Prostate gland (tissue), 2 donors: ENCODE measurements around the gene ECE2. TPM values are rescaled to one million over a fixed set of nuclear protein-coding genes. Genes with fewer than 3 reads are reported as not detected.
A peak's percentile ranks its signal among the peaks of the same experiment; 100 is the strongest.

ENCODE experiments used
- DNase-seq: peaks from one replicate; pipeline ENCODE4 v3.0.0-alpha.2; 2019; ENCODE audit warnings: low spot score
- H3K27ac ChIP-seq, 2 donors: fragments of 200-600 bp; sonication (generic); 2 replicates each; pipeline ENCODE4 v1.5.1; 2017 to 2019
- H3K27me3 ChIP-seq: fragments of 200-600 bp; sonication (generic); replicated peaks from 2 replicates; pipeline ENCODE4 v1.5.1; 2019; ENCODE audit not compliant: insufficient read depth
- H3K36me3 ChIP-seq, 2 donors: fragments of 200-600 bp; sonication (generic); 1 replicate in 1 of 2; 2 replicates in 1 of 2; pipeline versions ENCODE4 v1.5.1 to v1.8.1; 2017 to 2019
- H3K4me1 ChIP-seq: fragments of 200-600 bp; sonication (generic); replicated peaks from 2 replicates; pipeline ENCODE4 v1.5.1; 2019
- H3K4me3 ChIP-seq, 2 donors: fragments of 200-600 bp; sonication (generic); 2 replicates each; pipeline ENCODE4 v1.5.1; 2017 to 2019
- H3K9me3 ChIP-seq: fragments of 200-600 bp; sonication (generic); 2 replicates; pipeline ENCODE4 v1.5.1; 2017
- CTCF ChIP-seq, 4 experiments: fragments of 200-600 bp in 2 of 4; fragments of 450-650 bp in 2 of 4; sonication (generic) in 2 of 4; IDR thresholded peaks; 1 replicate in 3 of 4; 2 replicates in 1 of 4; pipeline ENCODE4 v1.5.1; 2016 to 2019; ENCODE audit warnings: antibody characterized with exemption in 4 of 4, mild to moderate bottlenecking in 2 of 4, moderate library complexity in 2 of 4
- POLR2A ChIP-seq: fragments of 450-650 bp; IDR thresholded peaks from one replicate; pipeline ENCODE4 v1.6.1; 2016; ENCODE audit warnings: antibody characterized with exemption, mild to moderate bottlenecking
- POLR2AphosphoS5 ChIP-seq: sonication (generic); formaldehyde crosslinking; IDR thresholded peaks from one replicate; pipeline ENCODE4 v1.6.1; 2017; ENCODE audit warnings: antibody characterized with exemption
- WGBS: methylation state at CpG from one replicate; pipeline ENCODE4 v1.1.5; 2018; 5-methylcytosine and 5-hydroxymethylcytosine counted together
- intact Hi-C: fragments of 100-400 bp; cut with DNase I; formaldehyde crosslinking; loops from one replicate; pipeline ENCODE4 v1.14.2; 2022
- total RNA-seq, 2 donors: library from RNA; depleted of rRNA; stranded (reverse); fragments of >200 nt; gene quantifications; one replicate each; pipeline ENCODE4 v1.1.0, GENCODE V29; 2016

ECE2 gene
- total RNA-seq, 2 donors from 2014 or later: 0.57 TPM; not detected in 1

DNA sequence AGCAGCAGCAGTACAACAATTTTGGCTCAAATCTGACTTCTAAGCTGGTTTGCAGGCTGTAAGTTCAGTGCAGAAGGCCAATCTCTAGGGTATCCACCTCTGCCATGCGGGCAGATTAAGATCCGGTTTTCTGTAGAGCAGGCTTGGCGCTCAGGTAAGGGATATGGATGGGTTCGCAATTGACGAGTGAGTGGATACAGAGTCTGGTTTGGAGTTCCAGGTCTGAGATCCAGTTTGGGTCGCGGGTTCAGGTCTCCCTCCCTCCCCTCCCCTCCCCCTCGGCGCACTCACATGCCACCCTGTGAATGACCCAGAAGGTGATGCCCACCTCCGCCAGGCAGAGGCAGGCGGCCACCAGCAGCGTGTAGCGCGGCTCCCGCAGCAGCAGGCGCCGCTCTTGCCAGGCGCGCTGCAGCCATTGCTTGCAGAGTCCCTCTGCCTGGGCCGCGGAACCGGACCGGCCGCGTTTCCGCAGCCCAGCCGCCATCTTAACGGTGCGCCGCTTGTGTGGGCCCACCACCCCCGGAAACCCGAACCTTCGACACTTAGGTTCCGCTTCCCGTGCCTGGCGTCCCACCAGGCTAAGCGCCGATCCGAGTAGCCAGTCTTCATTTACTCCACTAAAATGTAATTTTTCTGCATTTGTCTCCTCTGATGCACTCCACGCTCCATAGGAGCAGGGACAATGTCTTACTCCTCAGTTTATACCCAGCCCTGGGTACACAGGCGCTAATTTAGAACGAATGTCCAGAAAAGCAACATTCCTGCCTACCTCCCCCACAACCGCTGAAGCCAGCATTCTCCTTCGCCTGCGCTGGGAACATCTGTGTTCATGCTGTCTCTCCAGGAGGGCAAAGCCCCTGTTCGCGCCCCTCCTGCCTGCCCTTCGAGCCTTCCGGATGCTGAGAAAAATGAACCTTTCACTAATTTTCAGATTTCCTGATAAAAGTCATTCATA lies 27.1 kb upstream of the ECE2 start, which contains the start of gene ALG3:
ALG3 (minus strand) TSS at position 509 of the 958 bp plus-strand sequence; CDS start at position 487, 22 bp downstream.
- peaks cover 0 to 8% of the 10 kb centered on the region in 2 donors for H3K36me3 ChIP-seq
- DNase-seq: peak; percentile 73
- peak in 1 of 4 experiments; percentile 15 for TF ChIP-seq CTCF (IDR thresholded peaks at IDR 0.05)
- TF ChIP-seq POLR2A: peak; percentile 34
- peak; percentile 74 for TF ChIP-seq POLR2AphosphoS5
- under 1% methylated on average over 49 of the region's 49 CpGs for WGBS
- H3K4me1 ChIP-seq: no peaks in the 10 kb centered on the region
- no peaks in the 10 kb centered on the region for H3K27me3 ChIP-seq
- H3K27ac ChIP-seq: peak within 1 kb of the TSS; percentile 77 to 83
- no peaks in the 10 kb centered on the region for H3K9me3 ChIP-seq
- intact Hi-C loops: loop anchor here (2.0 to 5.0 kb wide), 2 partner anchors 114 to 351 kb away; partner anchors contain the start of gene EIF2B5
- H3K4me3 ChIP-seq: peak within 1 kb of the TSS; percentile 81 to 97

DNA sequence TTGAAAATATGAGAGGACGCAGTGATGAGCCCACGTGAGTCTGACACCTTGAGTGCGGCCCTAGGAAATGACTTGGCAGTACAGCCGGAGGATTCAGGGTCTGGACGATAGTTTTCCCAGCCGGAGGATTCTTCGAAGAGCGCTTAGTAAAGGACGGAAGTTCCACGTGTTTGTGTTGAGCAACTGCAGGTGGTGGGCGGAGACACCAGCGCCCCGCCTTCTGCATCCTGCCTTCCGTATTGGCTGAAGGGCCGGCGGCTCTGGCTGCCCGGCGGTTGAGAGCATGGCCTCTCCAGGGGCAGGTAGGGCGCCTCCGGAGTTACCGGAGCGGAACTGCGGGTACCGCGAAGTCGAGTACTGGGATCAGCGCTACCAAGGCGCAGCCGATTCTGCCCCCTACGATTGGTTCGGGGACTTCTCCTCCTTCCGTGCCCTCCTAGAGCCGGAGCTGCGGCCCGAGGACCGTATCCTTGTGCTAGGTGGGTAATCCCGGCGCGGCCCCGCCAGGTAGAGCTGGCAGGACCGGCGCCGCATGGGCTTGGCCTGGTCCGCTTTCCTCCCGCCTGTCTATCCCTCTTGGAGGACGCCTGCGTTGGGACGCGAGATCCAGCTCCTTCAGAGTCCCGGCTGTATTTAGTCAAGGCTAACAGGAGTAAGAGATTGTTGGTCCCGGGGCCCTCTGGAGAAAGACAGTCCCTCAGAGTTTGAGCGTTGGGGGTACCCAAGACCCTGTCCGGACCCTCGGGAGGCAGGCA lies 26.2 kb upstream of the ECE2 start, which contains the start of gene EEF1AKMT4:
EEF1AKMT4 (plus strand) TSS at position 261 of the 755 bp plus-strand sequence; CDS start at position 284, 23 bp downstream.
- Histone ChIP-seq H3K27ac (peak within 1 kb of the TSS; percentile 77 to 83), H3K9me3 (no peaks in the 10 kb centered on the region), H3K27me3 (no peaks in the 10 kb centered on the region), H3K36me3 (peaks cover 0 to 5% of the 10 kb centered on the region in 2 donors), H3K4me1 (no peaks in the 10 kb centered on the region), H3K4me3 (peak within 1 kb of the TSS; percentile 81 to 97)
- WGBS: 0% methylated on average over 30 of the region's 54 CpGs
- TF ChIP-seq CTCF (IDR thresholded peaks at IDR 0.05) (peak in 3 of 4 experiments; percentile 27 to 73 (median 51)), POLR2A (peak; percentile 42), POLR2AphosphoS5 (peak; percentile 90)
- DNase-seq: peak; percentile 96
- intact Hi-C loops: loop anchor here (2.0 to 10.0 kb wide), 3 partner anchors 115 to 352 kb away; partner anchors contain the start of genes ABCC5 and EIF2B5

- Histone ChIP-seq H3K4me3 (peak overlapping the region; percentile 81 to 97), H3K9me3 (no peaks in the 10 kb centered on the region), H3K4me1 (no peaks in the 10 kb centered on the region), H3K27ac (peak overlapping the region; percentile 20 to 77), H3K36me3 (no peaks in the 10 kb centered on the region), H3K27me3 (no peaks in the 10 kb centered on the region)
- 14% methylated on average over 20 of the region's 20 CpGs for WGBS
- intact Hi-C loops: loop anchor here (10.0 kb wide), 1 partner anchor 235 kb away; the partner anchor contains the start of gene ABCC5
- TF ChIP-seq POLR2AphosphoS5 (peak; percentile 51), CTCF (IDR thresholded peaks at IDR 0.05) (peak; percentile 82 to 87 (median 85)), POLR2A (no peak)
- DNase-seq: peak; percentile 89
Observed at GRCh38 chr3:184250167-184250828, 25.5 kb upstream of the ECE2 start.

- Histone ChIP-seq H3K27me3 (no peaks in the 10 kb centered on the region), H3K27ac (no peak overlapping the region), H3K4me1 (no peaks in the 10 kb centered on the region), H3K9me3 (no peaks in the 10 kb centered on the region), H3K36me3 (no peaks in the 10 kb centered on the region), H3K4me3 (no peak overlapping the region)
- WGBS: 92% methylated on average over 3 of the region's 3 CpGs
- TF ChIP-seq CTCF (IDR thresholded peaks at IDR 0.05) (no peak), POLR2A (no peak), POLR2AphosphoS5 (no peak)
- no peak for DNase-seq
- intact Hi-C loops: loop anchor here (10.0 kb wide), 1 partner anchor 241 kb away; the partner anchor contains the start of gene ABCC5
Observed at GRCh38 chr3:184255291-184256039, 20.4 kb upstream of the ECE2 start.
